Esophagus mucosa (tissue), 1 donor: ENCODE data around the gene ZFPM1. TPM values are rescaled to one million over a fixed set of nuclear protein-coding genes. Genes with fewer than 3 reads are reported as not detected.
"Not testable (repeated sequence)": the region's sequence is repeated elsewhere in the genome, so short reads cannot be mapped to it uniquely, and the experiment has no call there.

ENCODE experiments used
- ATAC-seq: fragments of 200-7000 bp; cut with Tn5 transposase; one replicate; pipeline ENCODE4 v1.9.1; 2020
- total RNA-seq: library from RNA; stranded (reverse); gene quantifications from one replicate; pipeline ENCODE4 v1.2.4, GENCODE V29; 2023
- donor health status: DM: yes; HTN: yes; CAD: no.

Gene ZFPM1
- total RNA-seq, 1 donor from 2014 or later = 3.2 TPM

DNA sequence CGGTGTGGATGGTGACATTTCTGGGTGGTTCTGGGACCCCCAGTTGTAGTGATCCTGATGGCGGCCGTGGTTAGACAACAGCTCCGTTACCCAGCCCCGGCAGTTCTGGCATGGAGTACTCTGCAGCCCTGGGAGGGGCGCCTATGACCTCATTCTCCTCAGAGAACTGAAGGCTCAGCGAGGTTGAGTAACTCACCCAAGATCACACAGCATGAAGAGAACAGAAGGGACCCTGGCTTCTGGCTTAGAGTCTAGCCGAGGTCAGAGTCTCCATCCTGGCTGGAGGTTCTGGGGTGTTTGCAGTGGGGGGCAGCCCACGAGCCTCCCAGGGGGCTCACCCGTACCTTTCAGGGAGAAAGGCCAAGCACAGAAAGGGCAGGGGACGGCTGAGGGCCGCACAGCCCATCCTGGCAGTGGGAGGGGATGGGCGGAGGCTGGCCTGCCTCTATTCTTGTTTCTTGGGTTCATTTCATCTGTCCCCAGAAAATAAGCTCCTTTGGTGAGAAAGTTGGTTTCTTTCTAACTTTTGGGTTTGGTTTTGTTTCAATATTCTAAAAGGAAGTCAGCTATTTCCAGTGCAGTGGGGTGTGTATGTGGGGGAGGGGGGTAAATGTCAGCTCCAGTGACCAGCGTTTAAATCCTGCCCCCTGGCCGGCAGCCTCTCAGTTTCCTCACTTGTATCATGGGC lies 13.2 kb downstream of the ZFPM1 start:
- no peak for ATAC-seq

DNA sequence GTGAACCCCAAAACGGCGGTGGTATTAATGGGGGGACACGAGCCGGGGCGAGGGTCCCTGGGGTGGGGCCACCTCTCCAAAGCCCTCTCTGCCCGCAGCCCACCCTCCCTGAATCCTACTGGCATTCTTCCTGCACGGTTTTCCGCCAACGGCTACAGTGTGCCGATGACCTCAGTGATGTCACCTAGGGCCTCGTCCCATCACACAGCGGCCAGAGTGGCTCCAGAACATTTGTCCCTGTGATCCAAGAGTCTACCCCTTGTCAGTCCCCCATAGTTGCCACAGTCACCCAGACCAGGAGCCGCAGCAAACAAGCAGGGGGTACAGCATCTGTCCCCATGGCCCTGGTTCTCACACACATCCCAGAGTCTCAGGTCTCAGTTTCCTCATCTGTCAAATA lies 13.9 kb downstream of the ZFPM1 start:
- ATAC-seq = no peak

DNA sequence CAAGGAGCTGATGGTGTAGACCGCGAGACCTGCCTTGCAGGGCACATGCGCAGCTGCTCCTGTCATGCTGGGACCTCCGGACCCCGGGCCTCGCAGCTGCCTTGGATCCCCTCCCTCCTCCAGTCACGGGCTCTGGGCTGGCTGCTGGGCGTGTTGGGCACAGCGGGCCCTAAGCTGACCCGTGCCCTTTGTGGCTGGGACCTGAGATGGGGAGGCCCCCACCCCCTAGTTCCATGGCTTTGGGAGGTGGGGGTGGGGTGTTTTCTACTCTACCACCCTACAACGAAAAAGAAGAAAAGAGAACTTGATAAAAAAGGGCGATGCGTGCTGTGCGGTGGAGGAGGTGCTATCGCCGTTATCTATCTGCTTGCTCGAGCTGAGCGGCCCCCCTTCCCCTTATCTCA lies 14.5 kb downstream of the ZFPM1 start:
- no peak for ATAC-seq

- ATAC-seq = peak; percentile 32
Measured at GRCh38 chr16:88468275-88469129, 15.4 kb downstream of the ZFPM1 start.

GRCh38 chr16:88469615-88470395 lies 16.7 kb downstream of the ZFPM1 start:
- no peak for ATAC-seq

DNA sequence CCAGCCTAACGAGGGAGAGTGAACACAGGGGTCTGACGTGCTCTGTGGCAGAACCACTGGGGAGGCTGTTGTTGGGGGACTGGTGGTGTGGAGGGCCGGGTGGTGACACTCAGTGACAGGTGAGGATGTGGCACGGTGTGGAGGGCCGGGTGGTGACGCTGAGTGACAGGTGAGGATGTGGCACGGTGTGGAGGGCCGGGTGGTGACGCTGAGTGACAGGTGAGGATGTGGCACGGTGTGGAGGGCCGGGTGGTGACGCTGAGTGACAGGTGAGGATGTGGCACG lies 17.3 kb downstream of the ZFPM1 start:
- ATAC-seq = not testable (repeated sequence)

- ATAC-seq = not testable (repeated sequence)
Measured at GRCh38 chr16:88470696-88471095, 17.6 kb downstream of the ZFPM1 start.

DNA sequence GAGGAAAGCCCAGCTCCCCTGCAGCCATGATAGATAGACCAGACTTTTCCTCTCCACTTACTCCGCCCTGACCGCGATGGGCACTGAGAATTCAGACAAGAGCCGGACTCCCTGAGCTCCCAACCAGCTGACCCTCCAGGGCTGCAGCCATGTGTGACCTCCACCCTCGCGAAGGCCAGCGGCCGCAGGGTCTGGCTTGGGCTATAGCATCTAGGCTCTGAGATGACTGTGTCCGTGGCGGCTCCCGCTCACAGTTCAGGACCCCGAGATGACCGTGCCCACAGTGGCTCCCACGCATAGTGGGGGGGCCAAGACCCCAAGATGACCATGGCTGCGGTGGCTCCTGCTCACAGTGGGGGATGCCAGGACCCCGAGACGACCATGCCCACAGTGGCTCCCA lies 18.0 kb downstream of the ZFPM1 start:
- no peak for ATAC-seq

DNA sequence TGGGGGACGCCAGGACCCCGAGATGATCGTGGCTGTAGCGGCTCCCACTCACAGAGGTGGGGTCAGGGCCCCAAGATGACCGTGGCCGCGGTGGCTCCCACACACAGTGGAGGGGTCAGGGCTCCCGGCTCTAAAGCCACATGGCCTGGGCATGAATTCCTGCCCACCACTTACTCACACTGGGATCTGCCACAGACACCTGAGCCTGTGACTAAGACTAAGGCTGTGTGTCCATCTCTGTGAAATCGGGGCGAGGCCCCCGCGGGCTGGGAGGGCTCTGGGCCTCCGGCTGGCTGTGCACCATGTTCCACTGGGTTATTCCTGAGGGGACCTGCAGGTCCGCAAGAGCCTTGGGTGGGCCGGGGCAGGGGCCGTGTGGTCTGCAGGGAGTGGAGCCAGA lies 18.5 kb downstream of the ZFPM1 start:
- no peak for ATAC-seq

DNA sequence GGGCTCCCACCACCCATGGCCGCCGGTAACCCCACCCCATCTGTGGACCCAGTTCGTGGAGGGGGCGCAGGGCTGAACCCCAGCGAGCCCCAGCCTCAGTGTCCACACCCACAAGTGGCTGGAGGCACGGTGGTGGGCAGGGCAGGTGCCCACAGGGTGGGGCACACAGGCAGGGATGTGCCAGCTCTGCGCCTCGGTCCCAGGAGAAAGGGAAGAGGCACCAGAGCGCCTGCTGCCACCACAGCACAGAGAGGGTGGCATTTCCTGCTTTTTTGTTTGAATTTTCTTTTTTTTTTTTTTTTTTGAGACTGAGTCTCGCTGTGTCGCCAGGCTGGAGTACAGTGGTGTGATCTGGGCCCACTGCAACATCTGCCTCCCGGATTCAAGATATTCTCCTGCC lies 19.0 kb downstream of the ZFPM1 start:
- ATAC-seq = no peak

GRCh38 chr16:88472637-88473205 lies 19.6 kb downstream of the ZFPM1 start:
- no peak for ATAC-seq

DNA sequence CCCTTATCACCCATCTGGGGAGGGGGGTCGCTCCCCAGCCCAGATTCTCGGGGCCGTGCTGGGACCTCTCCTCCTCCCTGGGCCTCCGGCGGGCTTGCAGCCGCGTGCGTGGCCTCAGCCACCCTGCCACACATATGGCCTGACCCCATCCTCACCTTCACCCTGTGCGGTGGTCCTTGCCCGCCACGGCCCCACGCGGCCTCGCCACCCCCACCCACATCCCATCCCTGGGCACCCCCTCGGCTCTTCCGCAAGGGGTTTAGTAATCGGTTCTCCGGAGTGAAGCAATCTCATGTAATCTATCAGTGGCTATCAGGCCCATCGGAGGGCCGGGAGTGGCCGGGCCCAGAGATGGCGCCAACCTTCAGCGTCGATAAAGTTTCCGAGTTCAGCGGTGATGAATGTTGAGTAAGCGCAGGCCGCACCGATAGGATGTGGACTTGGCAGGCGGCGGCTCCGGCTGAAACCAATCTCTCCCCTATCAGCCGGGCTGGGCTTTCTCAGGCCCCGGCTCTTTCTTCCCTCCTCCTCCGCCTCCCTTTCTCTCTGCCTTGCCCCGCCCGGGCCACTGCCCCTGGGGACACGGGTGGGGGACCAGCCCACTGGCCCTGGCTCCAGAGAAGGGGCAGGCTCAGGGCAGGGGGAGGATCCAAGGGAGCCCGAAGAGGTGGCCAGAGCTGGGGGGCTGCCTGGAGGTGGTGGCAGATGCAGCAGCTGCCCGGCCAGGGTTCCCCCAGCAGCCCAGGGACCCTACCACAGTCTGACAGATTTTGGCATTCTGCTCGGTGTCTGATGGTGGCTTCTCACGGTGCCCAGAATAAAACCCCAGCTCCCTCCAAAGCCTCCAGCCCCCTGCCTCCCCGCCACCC lies 20.8 kb downstream of the ZFPM1 start:
- ATAC-seq = no peak

DNA sequence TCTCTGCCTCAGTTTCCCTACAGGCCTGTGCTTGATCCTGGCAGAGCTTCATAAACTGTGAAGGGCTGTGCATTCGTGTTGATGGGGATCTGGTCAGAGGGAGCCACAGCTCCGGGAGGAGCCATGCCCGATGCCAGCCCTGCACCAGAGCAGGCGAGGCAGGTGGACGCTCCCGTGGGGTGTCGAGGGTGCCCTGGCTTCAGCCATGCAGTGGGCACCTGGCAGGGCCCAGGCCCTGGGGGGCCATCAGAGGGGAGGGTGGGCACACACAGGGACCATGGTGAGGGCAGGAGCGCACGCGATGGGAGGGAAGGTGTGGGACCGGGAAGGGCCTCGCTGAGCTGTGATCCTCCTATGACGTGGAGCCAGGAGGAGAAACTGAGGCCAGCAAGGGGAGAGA lies 22.0 kb downstream of the ZFPM1 start:
- ATAC-seq = no peak

DNA sequence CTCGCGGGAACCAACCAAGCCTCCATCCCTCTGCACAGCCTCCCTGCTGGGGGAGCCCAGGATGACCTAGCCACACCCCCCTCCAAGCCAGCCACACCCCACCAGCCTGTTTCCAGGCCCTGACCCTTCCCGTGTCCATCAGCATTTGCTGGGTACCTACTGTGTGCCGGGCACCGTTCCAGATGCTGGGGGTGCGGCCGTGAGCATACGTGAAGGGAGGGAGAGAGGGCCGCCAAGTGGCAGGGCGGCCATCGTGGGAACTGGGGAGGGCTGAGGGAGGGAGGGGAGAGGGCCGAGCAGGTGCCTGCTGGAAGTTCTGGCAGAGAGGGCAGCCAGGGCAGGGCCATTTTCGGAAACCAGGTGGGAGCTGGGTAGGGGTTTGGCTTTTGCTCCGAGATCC lies 23.1 kb downstream of the ZFPM1 start:
- no peak for ATAC-seq

DNA sequence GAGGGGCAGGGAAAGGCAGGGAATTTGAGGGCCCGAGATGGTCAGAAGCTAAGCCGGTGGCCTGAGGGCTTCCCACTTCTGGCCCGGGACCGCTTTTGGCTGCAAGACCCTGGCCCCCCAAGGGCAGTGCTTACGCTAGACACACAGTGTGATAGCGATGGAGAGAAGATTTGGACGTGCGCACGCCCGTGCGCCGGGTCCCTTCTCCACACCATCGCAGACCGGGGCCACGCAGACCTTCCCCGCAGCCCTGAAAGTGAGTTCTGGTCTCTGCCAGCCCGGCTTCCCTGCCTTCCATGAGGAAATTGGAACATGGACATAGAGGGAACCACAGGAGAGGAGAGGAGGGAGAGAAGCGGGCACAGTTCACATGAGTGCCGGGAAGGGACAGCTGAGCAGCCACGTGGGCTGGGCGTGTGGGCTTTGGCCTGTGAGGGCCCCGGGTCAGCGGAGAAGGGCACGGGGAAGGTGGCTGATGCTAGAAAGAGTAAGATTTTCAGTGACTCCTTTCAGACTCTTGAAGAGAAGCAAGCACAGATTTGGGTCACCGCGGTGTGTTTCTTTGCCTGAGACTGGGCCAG lies 23.8 kb downstream of the ZFPM1 start:
- ATAC-seq = no peak

DNA sequence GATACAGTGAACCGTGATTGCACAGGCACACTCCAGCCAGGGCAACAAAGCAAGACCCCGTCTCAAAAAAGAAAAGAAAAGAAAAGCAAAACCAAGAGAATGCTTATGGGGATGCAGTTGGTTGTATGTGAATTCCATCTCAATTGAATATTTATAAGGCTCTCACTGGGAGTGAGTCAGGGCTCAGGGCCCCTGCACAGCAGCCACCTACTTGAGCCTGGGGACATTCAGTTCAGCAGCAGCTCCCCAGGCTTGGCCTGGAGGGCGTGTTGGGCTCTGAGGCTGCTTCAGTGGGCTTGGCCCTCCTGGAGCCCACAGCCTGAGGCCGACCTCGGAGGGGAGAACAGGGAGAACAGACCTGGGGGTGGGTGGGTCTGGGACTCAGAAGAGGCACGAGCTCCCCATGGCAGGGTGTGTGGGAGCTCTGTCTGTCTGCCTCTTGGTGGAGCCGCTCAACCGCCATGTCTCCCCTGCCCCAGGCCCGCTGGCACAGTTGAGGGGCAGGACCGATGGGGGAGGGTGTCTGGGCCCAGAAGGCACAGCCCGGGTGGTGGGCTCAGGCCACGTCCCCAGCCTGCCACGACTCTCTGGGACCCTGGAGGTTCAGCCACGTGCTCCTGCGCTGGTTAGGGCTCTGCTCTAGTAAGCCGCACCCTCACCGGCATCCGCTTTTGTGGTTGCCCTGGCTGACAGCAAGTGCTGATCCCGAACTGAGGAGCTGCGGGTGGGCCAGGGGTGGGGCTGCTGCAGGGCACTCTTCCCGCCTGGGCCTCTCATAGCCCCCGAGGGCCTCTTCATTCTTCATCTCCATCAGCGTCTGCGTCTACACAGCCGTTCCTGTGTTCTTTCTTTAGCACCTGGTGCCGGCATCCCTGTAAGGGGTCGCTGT lies 24.8 kb downstream of the ZFPM1 start:
- ATAC-seq = no peak

GRCh38 chr16:88478889-88479792 lies 26.1 kb downstream of the ZFPM1 start:
- ATAC-seq = no peak

DNA sequence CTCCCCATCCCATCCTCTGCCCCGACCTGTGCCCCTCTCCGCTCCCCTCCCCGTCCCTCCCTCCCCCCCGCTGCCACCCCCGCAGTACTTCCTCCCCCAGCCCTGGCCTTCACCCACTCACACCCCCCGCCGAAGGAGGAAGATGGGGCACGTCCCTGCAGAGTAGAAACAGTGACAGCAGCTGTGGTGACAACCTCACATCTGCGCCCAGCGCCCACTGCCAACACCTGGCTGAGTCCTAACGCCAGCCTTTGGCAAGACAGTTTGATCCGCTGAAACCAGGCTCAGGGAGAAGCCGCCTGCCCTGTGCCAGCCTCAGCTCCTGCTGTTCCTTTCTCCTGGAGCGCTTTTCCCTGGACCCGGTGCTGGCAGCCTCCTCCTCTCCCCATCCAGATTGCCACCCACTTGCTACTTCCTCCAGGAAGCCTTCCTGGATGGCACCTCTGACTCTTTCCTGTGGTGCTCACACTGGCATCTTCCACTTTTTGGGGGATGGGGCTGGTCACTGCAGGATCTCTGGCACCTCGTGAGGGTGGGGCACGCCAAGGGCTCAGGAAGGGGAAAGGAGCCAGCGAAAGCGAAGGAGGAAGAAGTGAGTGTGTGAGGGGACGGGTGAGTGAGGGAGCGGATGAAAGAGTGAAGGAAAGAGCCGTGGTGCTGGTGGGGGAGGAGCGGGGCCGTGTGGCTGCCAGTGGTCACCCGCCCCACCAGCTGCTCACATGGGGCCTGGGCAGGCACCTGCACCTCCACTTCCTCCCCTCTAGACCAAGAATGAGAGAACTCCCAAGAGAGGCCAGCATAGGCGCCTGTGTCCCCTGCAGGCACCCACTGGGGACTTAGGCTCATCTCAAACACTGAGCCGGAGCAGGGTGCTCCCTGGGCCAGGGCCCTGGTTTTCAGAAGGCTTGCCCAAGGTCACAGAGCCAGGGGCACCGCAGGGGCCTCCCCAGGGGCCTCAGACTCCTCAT lies 27.0 kb downstream of the ZFPM1 start:
- ATAC-seq = peak; percentile 27
